ENCODE results near the gene GPR101.

DNA sequence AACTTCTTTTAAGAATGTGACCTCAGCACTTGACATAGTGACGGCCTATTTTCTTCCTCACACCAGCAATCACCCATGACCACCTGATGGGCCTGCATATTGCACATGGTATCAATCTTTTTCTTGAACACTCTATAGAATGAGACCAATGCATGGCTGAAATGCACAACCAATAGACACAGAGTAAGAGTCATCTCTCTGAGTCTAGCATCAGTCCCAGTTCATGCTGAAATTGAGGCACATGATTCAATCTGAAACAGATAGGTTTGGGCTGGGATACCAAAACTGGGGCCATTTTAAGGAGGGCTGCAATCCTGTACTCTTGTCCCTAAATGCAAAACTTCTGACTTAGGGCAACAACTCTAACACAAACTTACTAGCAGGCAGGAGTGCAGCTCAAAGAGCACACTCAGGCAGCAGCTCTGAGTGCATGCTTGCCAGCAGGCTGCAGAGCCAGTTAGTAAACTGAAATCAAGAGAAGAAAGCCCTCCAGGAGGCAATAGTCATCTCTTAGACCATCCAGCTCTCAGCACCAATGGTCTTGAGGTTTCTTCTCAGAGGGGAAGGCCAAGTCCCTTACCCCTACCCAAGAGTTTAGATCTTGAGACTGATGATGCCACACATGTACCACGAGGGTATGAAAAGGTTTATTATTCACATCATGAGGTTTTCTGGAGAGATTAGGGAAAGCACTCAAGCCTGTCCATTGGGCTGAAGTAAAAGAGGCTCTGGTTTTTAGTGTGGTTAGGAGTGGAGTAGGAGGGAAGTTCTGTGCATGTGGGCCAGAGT lies 24.7 kb upstream of the GPR101 start:
- TF ChIP-seq, protein P1, sequence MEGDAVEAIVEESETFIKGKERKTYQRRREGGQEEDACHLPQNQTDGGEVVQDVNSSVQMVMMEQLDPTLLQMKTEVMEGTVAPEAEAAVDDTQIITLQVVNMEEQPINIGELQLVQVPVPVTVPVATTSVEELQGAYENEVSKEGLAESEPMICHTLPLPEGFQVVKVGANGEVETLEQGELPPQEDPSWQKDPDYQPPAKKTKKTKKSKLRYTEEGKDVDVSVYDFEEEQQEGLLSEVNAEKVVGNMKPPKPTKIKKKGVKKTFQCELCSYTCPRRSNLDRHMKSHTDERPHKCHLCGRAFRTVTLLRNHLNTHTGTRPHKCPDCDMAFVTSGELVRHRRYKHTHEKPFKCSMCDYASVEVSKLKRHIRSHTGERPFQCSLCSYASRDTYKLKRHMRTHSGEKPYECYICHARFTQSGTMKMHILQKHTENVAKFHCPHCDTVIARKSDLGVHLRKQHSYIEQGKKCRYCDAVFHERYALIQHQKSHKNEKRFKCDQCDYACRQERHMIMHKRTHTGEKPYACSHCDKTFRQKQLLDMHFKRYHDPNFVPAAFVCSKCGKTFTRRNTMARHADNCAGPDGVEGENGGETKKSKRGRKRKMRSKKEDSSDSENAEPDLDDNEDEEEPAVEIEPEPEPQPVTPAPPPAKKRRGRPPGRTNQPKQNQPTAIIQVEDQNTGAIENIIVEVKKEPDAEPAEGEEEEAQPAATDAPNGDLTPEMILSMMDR (conservative IDR thresholded peaks at IDR 0.05; ENCODE audit: low read length) = no peak
- TF ChIP-seq EZH2phosphoT487 (IDR thresholded peaks at IDR 0.05; ENCODE audit: borderline replicate concordance) = no peak

Measured in Loucy (cell line).